ENCODE measurements around the gene TSPY2. TPM values are rescaled to one million over a fixed set of nuclear protein-coding genes. Genes with fewer than 3 reads are reported as not detected.
"Not testable (repeated sequence)": the region's sequence is repeated elsewhere in the genome, so short reads cannot be mapped to it uniquely, and the experiment has no call there.

TSPY2 gene
- total RNA-seq (not detected), polyA plus RNA-seq (not detected)
- long read RNA-seq, donor 1: 0 reads
- long read RNA-seq, donor 2: 0 reads
- long read RNA-seq, donor 3: 0 reads
- long read RNA-seq, donor 4: 0 reads
- long read RNA-seq, donor 5: 0 reads
- long read RNA-seq, donor 6: 0 reads
- long read RNA-seq, donor 7: 0 reads
- long read RNA-seq, donor 8: 0 reads
- long read RNA-seq, donor 9: 0 reads
- long read RNA-seq, donor 10: 0 reads

- H3K4me1 ChIP-seq; H3K36me3 ChIP-seq; H3K9me3 ChIP-seq; DNase-seq; H3K27me3 ChIP-seq; H3K4me3 ChIP-seq; H3K27ac ChIP-seq; intact Hi-C loops (cut with DNase I; ENCODE audit: low total_unique reads): not testable (repeated sequence)
- 95% methylated on average over 11 of the region's 27 CpGs; no CpG with 5 or more reads in 4 of the 5 donors for WGBS, 5 donors
Measured at GRCh38 chrY:6245923-6246322, at the start of gene TSPY2. TSS of gene TSPY2 (plus strand) at chrY:6246223. CDS start at chrY:6246269, 46 bp downstream.

GRCh38 chrY:6209565-6209964, 36.5 kb upstream of the TSPY2 start:
- H3K27ac ChIP-seq; H3K9me3 ChIP-seq; DNase-seq; H3K4me1 ChIP-seq; H3K4me3 ChIP-seq; H3K27me3 ChIP-seq; H3K36me3 ChIP-seq; intact Hi-C loops (cut with DNase I; ENCODE audit: low total_unique reads): not testable (repeated sequence)

GRCh38 chrY:6217045-6217444, 29.0 kb upstream of the TSPY2 start:
- H3K36me3 ChIP-seq; H3K27ac ChIP-seq; H3K27me3 ChIP-seq; H3K9me3 ChIP-seq; DNase-seq; H3K4me3 ChIP-seq; intact Hi-C loops (cut with DNase I; ENCODE audit: low total_unique reads); H3K4me1 ChIP-seq: not testable (repeated sequence)
- 0% methylated on average over 1 of the region's 1 CpG; no CpG with 5 or more reads in 1 of the 5 donors for WGBS, 5 donors

DNA sequence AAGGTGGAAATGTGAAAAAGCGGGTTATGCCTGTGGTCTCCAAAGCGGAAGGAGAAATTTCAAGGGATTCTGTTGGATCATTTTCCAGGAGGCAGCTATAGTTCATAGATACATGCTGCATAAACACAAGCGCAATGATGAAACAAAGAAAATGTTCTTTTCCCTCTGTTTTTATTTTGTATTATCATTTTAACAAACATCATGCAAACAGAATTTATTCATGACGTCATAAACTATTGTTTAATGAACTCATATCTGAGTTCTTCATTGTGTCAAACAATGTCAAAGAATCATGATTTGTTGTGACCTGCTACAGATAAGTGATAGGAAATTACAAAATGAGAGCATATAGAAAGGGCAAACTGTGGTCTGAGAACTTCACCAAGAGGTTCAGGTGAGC, 23.8 kb downstream of the TSPY2 start:
- H3K27ac ChIP-seq; intact Hi-C loops (cut with DNase I; ENCODE audit: low total_unique reads); H3K9me3 ChIP-seq; H3K4me3 ChIP-seq; H3K36me3 ChIP-seq; H3K4me1 ChIP-seq; H3K27me3 ChIP-seq; DNase-seq: not testable (repeated sequence)
- 61 to 67% (median 63%) methylated on average over 2 of the region's 4 CpGs; no CpG with 5 or more reads in 2 of the 5 donors for WGBS, 5 donors
